ENCODE measurements around the gene C12orf43.

- TF ChIP-seq CTCF (IDR thresholded peaks at IDR 0.05): no peak
- no peak for TF ChIP-seq EZH2phosphoT487 (IDR thresholded peaks at IDR 0.05)
- no peak for TF ChIP-seq EZH2 (IDR thresholded peaks at IDR 0.05)
Observed at GRCh38 chr12:120978296-120979219, 37.7 kb downstream of the C12orf43 start, which contains the start of gene HNF1A.
